ENCODE data around the gene PPP1R1B. TPM values are rescaled to one million over a fixed set of nuclear protein-coding genes. Genes with fewer than 3 reads are reported as not detected.

PPP1R1B gene
- total RNA-seq, 2 experiments from 2014 or later, result not detected

DNA sequence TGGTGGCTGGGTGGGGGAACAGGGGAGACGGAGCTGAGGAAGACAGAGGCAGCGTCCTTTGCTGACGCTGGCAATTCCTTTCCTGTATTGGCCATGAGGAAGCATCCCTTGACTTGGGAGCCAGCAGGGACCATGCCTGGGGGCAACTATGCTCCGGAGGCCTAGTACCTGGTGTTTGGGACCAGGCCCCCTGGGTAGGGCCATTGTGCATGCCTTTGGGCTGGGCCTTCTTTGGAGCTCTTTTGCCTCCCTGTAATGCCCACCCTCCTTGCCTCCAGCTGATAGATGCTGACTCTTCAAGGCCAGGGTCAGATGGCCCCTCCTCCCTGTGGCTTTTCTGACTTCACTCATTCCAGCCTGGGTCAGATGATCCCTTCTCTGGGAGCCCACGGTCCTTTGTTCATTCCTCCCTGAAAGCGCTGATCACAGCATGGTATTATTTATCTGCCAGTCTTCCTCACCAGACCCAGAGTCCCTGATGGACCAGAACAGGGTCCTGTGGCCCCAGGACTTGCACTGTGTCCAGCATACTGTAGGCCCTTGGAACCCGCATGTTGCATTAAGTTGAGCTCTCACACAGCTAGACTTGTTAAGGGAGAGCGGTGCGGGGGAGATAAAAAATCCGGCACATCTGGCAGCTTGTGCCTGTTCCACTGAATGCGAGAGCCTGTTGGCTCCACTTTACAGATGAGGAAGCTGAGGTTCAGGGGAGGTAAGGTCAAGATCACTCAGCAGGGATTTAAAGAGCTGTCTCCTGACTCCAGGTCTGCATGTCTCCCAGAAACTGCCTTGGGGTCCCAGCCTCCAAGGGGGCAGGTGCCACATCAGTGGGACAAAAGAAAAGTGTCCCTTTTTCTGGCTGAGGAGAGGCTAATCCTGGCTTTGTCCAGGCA lies 13.1 kb downstream of the PPP1R1B start:
- no peak overlapping the region for H3K4me2 ChIP-seq (ENCODE audit: low read length)
- no peaks in the 10 kb centered on the region for H3K36me3 ChIP-seq (ENCODE audit: insufficient read depth, low read length)
- POLR2A ChIA-PET, result interaction anchor here (0.6 kb wide), 1 partner anchor 292 kb away, joined by 3 read pairs; no protein-coding TSS in a partner anchor
- peaks cover 20% of the 10 kb centered on the region for H3K79me2 ChIP-seq (ENCODE audit: insufficient read depth, low read depth, low read length)
- BruUV-seq (replicated peaks), result no TSS peak
- TF ChIP-seq CTCF (conservative IDR thresholded peaks at IDR 0.05; ENCODE audit: low read length) (no peak), EZH2phosphoT487 (IDR thresholded peaks at IDR 0.05; ENCODE audit: borderline replicate concordance, low read depth, low read length) (no peak)
- H3K4me1 ChIP-seq (ENCODE audit: insufficient read depth, low read length, poor library complexity, severe bottlenecking), result peaks cover 31% of the 10 kb centered on the region
- H3K9me2 ChIP-seq (ENCODE audit: insufficient read depth, low read length), result no peaks in the 10 kb centered on the region
- H4K20me1 ChIP-seq (ENCODE audit: insufficient read depth, low read length), result peaks cover 8% of the 10 kb centered on the region; the same call in 1 of the 2 replicates
- H3K4me3 ChIP-seq (ENCODE audit: low read depth, low read length, poor library complexity, severe bottlenecking), result no peak overlapping the region
- CTCF ChIA-PET (ENCODE audit: unreplicated experiment), result interaction anchor here (1.1 kb wide), 1 partner anchor 9 kb away, joined by 3 read pairs; no protein-coding TSS in a partner anchor
- no peaks in the 10 kb centered on the region for H3K9me3 ChIP-seq (ENCODE audit: low read length)
- intact Hi-C loops (cut with micrococcal nuclease; ENCODE audit: unreplicated experiment), result no loop called here
- no peak overlapping the region for H3K27ac ChIP-seq (ENCODE audit: low read depth, low read length, poor library complexity, severe bottlenecking)
- H2AFZ ChIP-seq (ENCODE audit: low read length), result no peak overlapping the region
- DNase-seq (ENCODE audit: low spot score), result no peak

- ChIA-PET CTCF (ENCODE audit: unreplicated experiment) (interaction anchor here (1.1 kb wide), 1 partner anchor 10 kb away, joined by 3 read pairs; no protein-coding TSS in a partner anchor), POLR2A (no interaction called here)
- H3K4me2 ChIP-seq (ENCODE audit: low read length), result peak overlapping the region; percentile 20; the same call in 1 of the 2 replicates
- H3K36me3 ChIP-seq (ENCODE audit: insufficient read depth, low read length), result no peaks in the 10 kb centered on the region
- TF ChIP-seq EZH2phosphoT487 (IDR thresholded peaks at IDR 0.05; ENCODE audit: borderline replicate concordance, low read depth, low read length), result no peak
- H3K4me1 ChIP-seq (ENCODE audit: insufficient read depth, low read length, poor library complexity, severe bottlenecking), result peaks cover 26% of the 10 kb centered on the region
- H4K20me1 ChIP-seq (ENCODE audit: insufficient read depth, low read length), result peaks cover 8% of the 10 kb centered on the region; the same call in 1 of the 2 replicates
- H3K9me2 ChIP-seq (ENCODE audit: insufficient read depth, low read length), result no peaks in the 10 kb centered on the region
- BruUV-seq (replicated peaks), result no TSS peak
- no peak overlapping the region for H3K4me3 ChIP-seq (ENCODE audit: low read depth, low read length, poor library complexity, severe bottlenecking)
- intact Hi-C loops (cut with micrococcal nuclease; ENCODE audit: unreplicated experiment), result no loop called here
- H2AFZ ChIP-seq (ENCODE audit: low read length), result no peak overlapping the region
- peaks cover 20% of the 10 kb centered on the region for H3K79me2 ChIP-seq (ENCODE audit: insufficient read depth, low read depth, low read length)
- DNase-seq (ENCODE audit: low spot score), result no peak
- H3K27ac ChIP-seq (ENCODE audit: low read depth, low read length, poor library complexity, severe bottlenecking), result no peak overlapping the region
- H3K9me3 ChIP-seq (ENCODE audit: low read length), result no peaks in the 10 kb centered on the region
Measured at GRCh38 chr17:39640591-39641031, 13.9 kb downstream of the PPP1R1B start.

GRCh38 chr17:39641097-39641496 lies 14.3 kb downstream of the PPP1R1B start:
- H3K4me1 ChIP-seq (ENCODE audit: insufficient read depth, low read length, poor library complexity, severe bottlenecking), result peaks cover 21% of the 10 kb centered on the region

More at GRCh38 chr17:39641097-39641496, 14.3 kb downstream of the PPP1R1B start:
- H3K4me2 ChIP-seq (ENCODE audit: low read length), result no peak overlapping the region
- intact Hi-C loops (cut with micrococcal nuclease; ENCODE audit: unreplicated experiment), result no loop called here
- H3K9me3 ChIP-seq (ENCODE audit: low read length), result no peaks in the 10 kb centered on the region
- H3K79me2 ChIP-seq (ENCODE audit: insufficient read depth, low read depth, low read length), result peaks cover 20% of the 10 kb centered on the region
- ChIA-PET POLR2A (no interaction called here), CTCF (ENCODE audit: unreplicated experiment) (no interaction called here)
- H3K9me2 ChIP-seq (ENCODE audit: insufficient read depth, low read length), result no peaks in the 10 kb centered on the region
- H3K4me3 ChIP-seq (ENCODE audit: low read depth, low read length, poor library complexity, severe bottlenecking), result no peak overlapping the region
- no TSS peak for BruUV-seq (replicated peaks)
- no peak overlapping the region for H2AFZ ChIP-seq (ENCODE audit: low read length)
- TF ChIP-seq EZH2phosphoT487 (IDR thresholded peaks at IDR 0.05; ENCODE audit: borderline replicate concordance, low read depth, low read length) (no peak), CTCF (conservative IDR thresholded peaks at IDR 0.05; ENCODE audit: low read length) (no peak)
- H3K36me3 ChIP-seq (ENCODE audit: insufficient read depth, low read length), result peaks cover under 1% of the 10 kb centered on the region; the same call in 1 of the 2 replicates
- DNase-seq (ENCODE audit: low spot score), result no peak
- no peak overlapping the region for H3K27ac ChIP-seq (ENCODE audit: low read depth, low read length, poor library complexity, severe bottlenecking)
- peaks cover 8% of the 10 kb centered on the region; the same call in 1 of the 2 replicates for H4K20me1 ChIP-seq (ENCODE audit: insufficient read depth, low read length)

Measured in OCI-LY7 (cell line).